ENCODE measurements around the gene CSTPP1.

- TF ChIP-seq, protein P1, sequence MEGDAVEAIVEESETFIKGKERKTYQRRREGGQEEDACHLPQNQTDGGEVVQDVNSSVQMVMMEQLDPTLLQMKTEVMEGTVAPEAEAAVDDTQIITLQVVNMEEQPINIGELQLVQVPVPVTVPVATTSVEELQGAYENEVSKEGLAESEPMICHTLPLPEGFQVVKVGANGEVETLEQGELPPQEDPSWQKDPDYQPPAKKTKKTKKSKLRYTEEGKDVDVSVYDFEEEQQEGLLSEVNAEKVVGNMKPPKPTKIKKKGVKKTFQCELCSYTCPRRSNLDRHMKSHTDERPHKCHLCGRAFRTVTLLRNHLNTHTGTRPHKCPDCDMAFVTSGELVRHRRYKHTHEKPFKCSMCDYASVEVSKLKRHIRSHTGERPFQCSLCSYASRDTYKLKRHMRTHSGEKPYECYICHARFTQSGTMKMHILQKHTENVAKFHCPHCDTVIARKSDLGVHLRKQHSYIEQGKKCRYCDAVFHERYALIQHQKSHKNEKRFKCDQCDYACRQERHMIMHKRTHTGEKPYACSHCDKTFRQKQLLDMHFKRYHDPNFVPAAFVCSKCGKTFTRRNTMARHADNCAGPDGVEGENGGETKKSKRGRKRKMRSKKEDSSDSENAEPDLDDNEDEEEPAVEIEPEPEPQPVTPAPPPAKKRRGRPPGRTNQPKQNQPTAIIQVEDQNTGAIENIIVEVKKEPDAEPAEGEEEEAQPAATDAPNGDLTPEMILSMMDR (IDR thresholded peaks at IDR 0.05; ENCODE audit: extremely low read depth in 1 of 2, insufficient read depth in 1 of 2, low read depth in 1 of 2, low read length in 2 of 2) = no peak
- TF ChIP-seq POLR2A (IDR thresholded peaks at IDR 0.05; ENCODE audit: low read depth, low read length) = no peak
Measured at GRCh38 chr11:47143322-47143721, 206.8 kb downstream of the CSTPP1 start.

All from endothelial cell of umbilical vein (primary cell).